H1 (cell line): Measurements from ENCODE around the gene MT2A. TPM values are rescaled to one million over a fixed set of nuclear protein-coding genes. Genes with fewer than 3 reads are reported as not detected.

Experiments
- CTCF ChIA-PET: fragments of 300-600 bp; sonication (Branson Sonifier 250); formaldehyde crosslinking; loops from one replicate; lab custom pipeline; 2021; ENCODE audit not compliant: partially characterized antibody; lab: Charles Lee
- POLR2A ChIA-PET: fragments of 300-600 bp; sonication (Branson Sonifier 250); formaldehyde crosslinking; loops from one replicate; lab custom pipeline; 2021; ENCODE audit warnings: inconsistent platforms; ENCODE audit not compliant: partially characterized antibody; lab: Charles Lee
- DNase-seq, 2 experiments: peaks; one replicate each; pipeline versions ENCODE4 v3.0.0 to v3.0.0-alpha.2; 2010 to 2022; ENCODE audit warnings: low spot score in 2 of 2, low read depth in 1 of 2, mixed read lengths in 1 of 2
- FAIRE-seq: peaks from 2 replicates; lab custom pipeline; 2011; peaks lifted over from hg19 to GRCh38; lab: Jason Lieb, UNC
- H2AFZ ChIP-seq: 2 replicates; pipeline ENCODE4 v1.8.1; 2012; ENCODE audit warnings: low read length, inconsistent platforms
- H2AK5ac ChIP-seq: 2 replicates; pipeline ENCODE4 v1.6.1; 2013; ENCODE audit warnings: low read depth, low read length
- H2BK120ac ChIP-seq: replicated peaks from 2 replicates; pipeline ENCODE3; 2013; ENCODE audit warnings: low read depth, low read length, inconsistent platforms
- H2BK12ac ChIP-seq: 2 replicates; pipeline ENCODE4 v1.6.1; 2013; ENCODE audit warnings: low read depth, low read length
- H2BK15ac ChIP-seq: 2 replicates; pipeline ENCODE4 v1.6.1; 2013; ENCODE audit warnings: low read length
- H2BK20ac ChIP-seq: 2 replicates; pipeline ENCODE4 v1.6.1; 2013; ENCODE audit warnings: low read length
- H2BK5ac ChIP-seq: 2 replicates; pipeline ENCODE4 v1.6.1; 2013; ENCODE audit warnings: low read depth, low read length
- H3K14ac ChIP-seq: 2 replicates; pipeline ENCODE4 v1.6.1; 2013; ENCODE audit warnings: inconsistent platforms; ENCODE audit not compliant: insufficient read length
- H3K18ac ChIP-seq: 2 replicates; pipeline ENCODE4 v1.6.1; 2013; ENCODE audit warnings: low read length; ENCODE audit errors: extremely low read depth
- H3K23ac ChIP-seq: 2 replicates; pipeline ENCODE4 v1.6.1; 2013; ENCODE audit warnings: inconsistent platforms; ENCODE audit not compliant: insufficient read length
- H3K23me2 ChIP-seq: 2 replicates; pipeline ENCODE4 v1.6.1; 2013; ENCODE audit warnings: low read depth, low read length
- H3K27ac ChIP-seq: 2 replicates; pipeline ENCODE4 v1.6.1; 2011; ENCODE audit warnings: low read depth, low read length, inconsistent platforms
- H3K27me3 ChIP-seq, 4 experiments: replicated peaks in 1 of 4; 1 replicate in 1 of 4; 2 replicates in 3 of 4; pipeline versions ENCODE4 v1.6.1 to v1.8.1; 2011 to 2013; ENCODE audit warnings: low read length in 3 of 4, mild to moderate bottlenecking in 3 of 4, inconsistent platforms in 2 of 4, mixed read lengths in 2 of 4, moderate library complexity in 1 of 4; ENCODE audit not compliant: control insufficient read depth in 3 of 4, insufficient read depth in 3 of 4; ENCODE audit errors: extremely low read depth in 1 of 4
- H3K36me3 ChIP-seq, 4 experiments: 2 replicates each; pipeline versions ENCODE4 v1.6.1 to v1.8.1; 2011 to 2013; ENCODE audit warnings: mild to moderate bottlenecking in 4 of 4, low read length in 3 of 4, moderate library complexity in 2 of 4, control low read depth in 1 of 4, inconsistent platforms in 1 of 4; ENCODE audit not compliant: insufficient read depth in 4 of 4, control insufficient read depth in 2 of 4
- H3K4ac ChIP-seq: replicated peaks from 2 replicates; pipeline ENCODE3; 2013; ENCODE audit warnings: low read length, low read depth, mixed read lengths, inconsistent platforms; ENCODE audit not compliant: insufficient read length
- H3K4me1 ChIP-seq, 4 experiments: replicated peaks in 1 of 4; 1 replicate in 1 of 4; 2 replicates in 3 of 4; pipeline versions ENCODE4 v1.6.1 to v1.8.1; 2011 to 2013; ENCODE audit warnings: low read length in 3 of 4, inconsistent platforms in 2 of 4, mixed read lengths in 1 of 4; ENCODE audit not compliant: insufficient read depth in 4 of 4, control insufficient read depth in 3 of 4
- H3K4me2 ChIP-seq, 2 experiments: 2 replicates each; pipeline versions ENCODE4 v1.6.1 to v1.8.1; 2011 to 2013; ENCODE audit warnings: low read depth in 2 of 2, low read length in 2 of 2, control low read depth in 1 of 2, inconsistent platforms in 1 of 2, mild to moderate bottlenecking in 1 of 2; ENCODE audit not compliant: insufficient read depth in 1 of 2
- H3K4me3 ChIP-seq, 4 experiments: fragments of 200-600, 300-600 bp in 1 of 4; sonication (generic), shearing (Covaris generic), sonication (Bioruptor Twin) in 1 of 4; 2 replicates each; pipeline versions ENCODE4 v1.5.1 to v1.8.1; 2011 to 2016; ENCODE audit warnings: low read length in 4 of 4, low read depth in 3 of 4, control low read depth in 2 of 4, inconsistent platforms in 2 of 4, mild to moderate bottlenecking in 2 of 4, mixed read lengths in 1 of 4, moderate library complexity in 1 of 4; ENCODE audit not compliant: insufficient read depth in 2 of 4; ENCODE audit errors: extremely low read depth in 1 of 4
- H3K56ac ChIP-seq: replicated peaks from 2 replicates; pipeline ENCODE3; 2013; ENCODE audit warnings: low read depth, mild to moderate bottlenecking, mixed read lengths, low read length, inconsistent platforms; ENCODE audit not compliant: insufficient read length
- H3K79me1 ChIP-seq: 2 replicates; pipeline ENCODE4 v1.6.1; 2013; ENCODE audit warnings: low read depth, low read length, control low read depth
- H3K79me2 ChIP-seq, 2 experiments: 2 replicates each; pipeline versions ENCODE4 v1.6.1 to v1.8.1; 2012 to 2013; ENCODE audit warnings: low read length in 2 of 2, mild to moderate bottlenecking in 2 of 2, inconsistent platforms in 1 of 2; ENCODE audit not compliant: insufficient read depth in 2 of 2, control insufficient read depth in 1 of 2
- H3K9ac ChIP-seq, 4 experiments: replicated peaks in 1 of 4; 1 replicate in 1 of 4; 2 replicates in 3 of 4; pipeline versions ENCODE4 v1.6.1 to v1.8.1; 2011 to 2013; ENCODE audit warnings: low read depth in 3 of 4, low read length in 3 of 4, control low read depth in 2 of 4, mild to moderate bottlenecking in 2 of 4, moderate library complexity in 2 of 4, inconsistent platforms in 1 of 4; ENCODE audit errors: extremely low read depth in 1 of 4
- H3K9me3 ChIP-seq, 2 experiments: 2 replicates each; pipeline versions ENCODE4 v1.6.1 to v1.8.1; 2012 to 2013; ENCODE audit warnings: mild to moderate bottlenecking in 2 of 2, moderate library complexity in 2 of 2, control low read depth in 1 of 2, inconsistent platforms in 1 of 2, low read depth in 1 of 2, low read length in 1 of 2, mixed read lengths in 1 of 2; ENCODE audit not compliant: insufficient read depth in 2 of 2
- H4K20me1 ChIP-seq, 2 experiments: replicated peaks in 1 of 2; 2 replicates each; pipeline versions ENCODE3 to v1.8.1; 2011 to 2013; ENCODE audit warnings: inconsistent platforms in 2 of 2, low read length in 2 of 2, mild to moderate bottlenecking in 1 of 2; ENCODE audit not compliant: insufficient read depth in 2 of 2, control insufficient read depth in 1 of 2
- H4K5ac ChIP-seq: 2 replicates; pipeline ENCODE4 v1.6.1; 2013; ENCODE audit warnings: low read length, low read depth, mixed read lengths, inconsistent platforms; ENCODE audit not compliant: insufficient read length
- H4K8ac ChIP-seq: 2 replicates; pipeline ENCODE4 v1.8.0; 2013; ENCODE audit warnings: mild to moderate bottlenecking, moderate library complexity, low read length, inconsistent platforms; ENCODE audit not compliant: insufficient read depth; ENCODE audit errors: extremely low read depth
- H4K91ac ChIP-seq: replicated peaks from 2 replicates; pipeline ENCODE3; 2013; ENCODE audit warnings: low read length, mixed read lengths, inconsistent platforms; ENCODE audit not compliant: insufficient read length
- CREB1 ChIP-seq: IDR thresholded peaks from 2 replicates; pipeline ENCODE4 v1.6.1; 2012; ENCODE audit warnings: inconsistent platforms
- CTCF ChIP-seq, 3 experiments: IDR thresholded peaks; 1 replicate in 2 of 3; 2 replicates in 1 of 3; pipeline versions ENCODE4 v1.5.1 to v1.6.1; 2011; ENCODE audit warnings: low read length in 3 of 3, mild to moderate bottlenecking in 3 of 3, inconsistent platforms in 2 of 3, low read depth in 1 of 3, moderate library complexity in 1 of 3; ENCODE audit not compliant: insufficient read depth in 1 of 3; ENCODE audit errors: control extremely low read depth in 1 of 3
- HDAC2 ChIP-seq, 2 experiments: fragments of 300-600 bp in 1 of 2; sonication (generic) in 1 of 2; IDR thresholded peaks; 2 replicates each; pipeline ENCODE4 v1.6.1; 2011 to 2012; ENCODE audit warnings: low read depth in 2 of 2, low read length in 2 of 2, mild to moderate bottlenecking in 2 of 2, moderate library complexity in 2 of 2, borderline replicate concordance in 1 of 2, inconsistent platforms in 1 of 2
- KDM1A ChIP-seq: fragments of 200-600, 300-600 bp; sonication (generic); IDR thresholded peaks from 2 replicates; pipeline ENCODE4 v1.7.1; 2016; ENCODE audit warnings: mild to moderate bottlenecking, low read length, borderline replicate concordance
- MAX ChIP-seq: IDR thresholded peaks from 2 replicates; pipeline ENCODE4 v1.6.1; 2012; ENCODE audit warnings: inconsistent platforms
- SIX5 ChIP-seq: IDR thresholded peaks from 2 replicates; pipeline ENCODE4 v1.6.1; 2011; ENCODE audit warnings: mild to moderate bottlenecking, low read depth, low read length
- TAF7 ChIP-seq: optimal IDR thresholded peaks from 2 replicates; pipeline ENCODE3; 2011; ENCODE audit warnings: low read depth, mild to moderate bottlenecking, inconsistent platforms, low read length, moderate library complexity, borderline replicate concordance
- ZNF274 ChIP-seq: IDR thresholded peaks from 2 replicates; pipeline ENCODE4 v1.7.0; 2012; ENCODE audit warnings: low read length, borderline replicate concordance; ENCODE audit errors: extremely low read depth
- WGBS, 2 experiments: shearing (Covaris generic) in 1 of 2; methylation state at CpG; one replicate each; pipeline versions ENCODE4 v1.1.6 to v1.1.7; 2013 to 2015; ENCODE audit warnings: low lambda C conversion rate in 2 of 2, mixed read lengths in 2 of 2, inconsistent platforms in 1 of 2, low coverage in 1 of 2, missing lambda C conversion rate in 1 of 2; ENCODE audit not compliant: insufficient replicate concordance in 2 of 2, insufficient coverage in 1 of 2, insufficient read length in 1 of 2; ENCODE audit errors: extremely low coverage in 1 of 2, missing lambda C conversion rate in 1 of 2; 5-methylcytosine and 5-hydroxymethylcytosine counted together
- polyA plus RNA-seq, 7 experiments: library from polyadenylated mRNA; depleted of rRNA in 3 of 7; stranded (reverse) in 5 of 7; unstranded in 2 of 7; fragments of >200 nt in 5 of 7; fragments of 200-250 nt in 2 of 7; gene quantifications; 1 replicate in 5 of 7; 2 replicates in 1 of 7; 4 replicates in 1 of 7; pipeline versions ENCODE4 v1.2.1 to v1.2.3, GENCODE V29; 2011 to 2013; ENCODE audit warnings: missing spikeins in 2 of 7, mixed read lengths in 2 of 7
- total RNA-seq: library from RNA; stranded (reverse); fragmentation: NEBNext Ultra II Directional; extraction: Animal tissue kit (Norgen Biotek cat#: 25700); gene quantifications from 2 replicates; pipeline ENCODE4 v1.2.1, GENCODE V29; 2021

The MT2A gene
- total and polyA plus RNA-seq, 2 of the 8 experiments (the other 6 are each of a cell fraction or from before 2014, with no cell fraction given), result 9.5 to 30.1 TPM

GRCh38 chr16:56623637-56624036 lies 15.3 kb downstream of the MT2A start:
- Histone ChIP-seq H4K91ac (no peak overlapping the region), H3K27ac (no peak overlapping the region), H3K4me1 (peaks cover 0 to 17% (median 14%) of the 10 kb centered on the region in 4 experiments; a peak in 6 of 7 replicates), H3K9me3 (no peaks in the 10 kb centered on the region), H3K4me3 (no peak overlapping the region), H3K56ac (no peak overlapping the region), H3K27me3 (peaks cover 51 to 85% (median 81%) of the 10 kb centered on the region in 4 experiments), H2AK5ac (no peak overlapping the region), H2BK15ac (no peak overlapping the region), H3K14ac (no peak overlapping the region), H2BK120ac (no peak overlapping the region), H4K8ac (no peak overlapping the region), H4K20me1 (peaks cover 0 to 8% of the 10 kb centered on the region in 2 experiments), H3K4me2 (no peak overlapping the region), H3K79me1 (no peaks in the 10 kb centered on the region), H4K5ac (no peak overlapping the region), H3K9ac (no peak overlapping the region), H3K4ac (no peak overlapping the region), H3K18ac (no peak overlapping the region), H3K23ac (no peak overlapping the region), H3K36me3 (no peaks in the 10 kb centered on the region), H2BK12ac (no peak overlapping the region), H2BK5ac (no peak overlapping the region), H3K79me2 (no peaks in the 10 kb centered on the region), H2AFZ (no peak overlapping the region), H2BK20ac (no peak overlapping the region), H3K23me2 (peaks cover 5% of the 10 kb centered on the region; the same call in 1 of the 2 replicates)
- TF ChIP-seq SIX5, result no peak
- TF ChIP-seq CREB1, result no peak
- TF ChIP-seq ZNF274, result no peak
- no peak for TF ChIP-seq KDM1A
- no peak for TF ChIP-seq TAF7
- no peak for TF ChIP-seq CTCF (IDR thresholded peaks at IDR 0.05; ENCODE audit: control extremely low read depth in 1 of 3, insufficient read depth in 1 of 3, low read depth in 1 of 3, low read length in 3 of 3)
- no peak for TF ChIP-seq MAX
- no peak for TF ChIP-seq HDAC2 (IDR thresholded peaks at IDR 0.05; ENCODE audit: borderline replicate concordance in 1 of 2, low read depth in 2 of 2, low read length in 2 of 2)
- DNase-seq, result no peak
- no peak for FAIRE-seq
- POLR2A ChIA-PET, result interaction anchor here (0.9 to 4.7 kb wide), 5 partner anchors 13 to 60 kb away, joined by 5 to 66 read pairs (median 29); partner anchors contain the start of genes MT1G, MT1H, MT1X and MT2A
- CTCF ChIA-PET, result interaction anchor here (0.8 to 2.8 kb wide), 5 partner anchors 11 to 96 kb away, joined by 3 to 9 read pairs (median 3); no protein-coding TSS in a partner anchor
- 96% methylated on average over 2 of the region's 2 CpGs; no CpG with 5 or more reads in 1 of the 2 experiments for WGBS, 2 experiments
